Skeletal muscle tissue (tissue), 4 donors: ENCODE results near the gene LTBP4. TPM values are rescaled to one million over a fixed set of nuclear protein-coding genes. Genes with fewer than 3 reads are reported as not detected.
"Not testable (repeated sequence)": the region's sequence is repeated elsewhere in the genome, so short reads cannot be mapped to it uniquely, and the experiment has no call there.

Source experiments
- H3K27ac ChIP-seq: one replicate; pipeline ENCODE4 v1.7.0; 2013; ENCODE audit warnings: mild to moderate bottlenecking, low read depth, low read length, inconsistent platforms
- H3K27me3 ChIP-seq, 3 donors: one replicate each; pipeline ENCODE4 v1.7.0; 2013; ENCODE audit warnings: low read length in 3 of 3; ENCODE audit not compliant: control insufficient read depth in 3 of 3, insufficient read depth in 3 of 3
- H3K36me3 ChIP-seq, 3 donors: one replicate each; pipeline ENCODE4 v1.7.0; 2013; ENCODE audit warnings: low read length in 3 of 3; ENCODE audit not compliant: control insufficient read depth in 3 of 3, insufficient read depth in 3 of 3
- H3K4me1 ChIP-seq, 3 donors: one replicate each; pipeline ENCODE4 v1.7.0; 2013; ENCODE audit warnings: low read length in 3 of 3, mild to moderate bottlenecking in 3 of 3; ENCODE audit not compliant: control insufficient read depth in 3 of 3, insufficient read depth in 3 of 3
- H3K4me3 ChIP-seq, 3 donors: one replicate each; pipeline ENCODE4 v1.7.0; 2013; ENCODE audit warnings: low read length in 3 of 3
- H3K9ac ChIP-seq, 3 donors: one replicate each; pipeline ENCODE4 v1.7.0; 2013; ENCODE audit warnings: low read length in 3 of 3, mild to moderate bottlenecking in 3 of 3, moderate library complexity in 2 of 3, low read depth in 1 of 3
- H3K9me3 ChIP-seq, 3 donors: one replicate each; pipeline ENCODE4 v1.7.0; 2013; ENCODE audit warnings: low read length in 3 of 3; ENCODE audit not compliant: control insufficient read depth in 3 of 3
- total RNA-seq: library from RNA; depleted of rRNA; stranded (reverse); fragments of >200 nt; gene quantifications from one replicate; pipeline ENCODE4 v1.2.3, GENCODE V29; 2014
- donor health status: Osteomylitis.

Gene LTBP4
- total RNA-seq, 1 donor from 2014 or later: 86.6 TPM

DNA sequence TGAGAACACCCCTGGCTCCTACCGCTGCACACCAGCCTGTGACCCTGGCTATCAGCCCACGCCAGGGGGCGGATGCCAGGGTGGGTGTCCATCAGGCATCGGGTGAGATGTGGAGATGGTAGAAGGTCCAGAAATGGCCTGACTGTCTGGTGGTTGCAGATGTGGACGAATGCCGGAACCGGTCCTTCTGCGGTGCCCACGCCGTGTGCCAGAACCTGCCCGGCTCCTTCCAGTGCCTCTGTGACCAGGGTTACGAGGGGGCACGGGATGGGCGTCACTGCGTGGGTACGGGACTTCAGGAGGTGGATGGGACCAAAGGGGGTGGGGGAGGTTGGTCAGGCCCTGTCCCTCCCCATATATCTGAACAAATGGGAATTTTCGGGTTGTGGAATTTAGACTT, 15.8 kb downstream of the LTBP4 start:
- H3K4me3 ChIP-seq: no peak overlapping the region
- H3K4me1 ChIP-seq: peaks cover 0 to 8% (median 0%) of the 10 kb centered on the region in 3 donors
- no peaks in the 10 kb centered on the region for H3K9me3 ChIP-seq
- peaks cover 0 to 3% (median 0%) of the 10 kb centered on the region in 3 donors for H3K27me3 ChIP-seq
- no peak overlapping the region for H3K27ac ChIP-seq
- H3K36me3 ChIP-seq: peaks cover 0 to 16% (median 8%) of the 10 kb centered on the region in 3 donors
- H3K9ac ChIP-seq: no peak overlapping the region

DNA sequence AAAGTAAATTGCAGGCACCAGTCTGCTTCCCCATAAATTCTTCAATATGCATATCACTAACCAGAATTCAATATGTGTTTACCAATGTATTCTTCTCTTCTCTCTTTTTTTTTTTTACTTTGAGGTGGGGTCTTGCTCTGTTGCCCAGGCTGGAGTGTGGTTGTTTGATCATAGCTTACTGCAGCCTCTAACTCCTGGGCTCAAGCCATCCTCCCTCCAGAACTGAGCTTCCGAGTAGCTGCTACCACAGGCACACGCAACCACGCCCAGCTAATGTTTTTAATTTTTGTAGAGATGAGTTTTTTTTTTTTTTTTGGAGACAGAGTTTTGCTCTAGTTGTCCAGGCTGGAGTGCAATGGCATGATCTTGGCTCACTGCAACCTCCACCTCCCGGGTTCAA, 16.8 kb downstream of the LTBP4 start:
- Histone ChIP-seq H3K27ac (no peak overlapping the region), H3K4me3 (no peak overlapping the region), H3K9ac (no peak overlapping the region)

DNA sequence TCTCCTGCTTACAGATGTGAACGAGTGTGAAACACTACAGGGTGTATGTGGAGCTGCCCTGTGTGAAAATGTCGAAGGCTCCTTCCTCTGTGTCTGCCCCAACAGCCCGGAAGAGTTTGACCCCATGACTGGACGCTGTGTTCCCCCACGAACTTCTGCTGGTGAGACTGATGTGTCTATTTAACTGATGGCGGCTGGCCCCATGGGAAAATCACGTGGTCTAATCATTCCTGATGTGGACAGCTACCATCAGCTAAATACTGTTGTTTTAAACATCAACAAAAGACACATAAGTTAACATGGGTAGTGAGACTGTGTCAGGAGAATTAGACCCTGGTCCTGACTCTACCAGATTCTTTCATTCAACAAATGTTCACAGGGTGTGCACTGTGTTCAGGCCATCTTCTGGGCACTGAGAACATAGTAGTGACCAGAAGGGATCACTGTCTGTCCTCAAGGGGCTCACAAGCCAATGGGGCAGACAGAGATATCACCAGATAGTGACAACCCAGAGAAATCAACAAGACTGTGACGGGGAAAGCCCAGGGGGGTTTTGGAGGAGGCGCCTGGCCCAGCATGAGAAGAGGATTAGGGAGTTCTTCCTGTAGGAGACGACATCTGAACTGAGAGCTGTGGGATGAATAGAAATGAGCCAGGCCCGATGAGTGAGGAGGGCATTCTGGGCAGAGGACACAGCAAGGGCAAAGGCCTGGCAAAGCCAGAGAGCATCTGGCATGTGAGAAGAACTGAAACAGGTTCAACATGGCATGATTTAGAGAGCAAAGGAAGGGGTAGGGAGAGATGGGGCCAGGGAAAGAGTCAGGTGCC, 18.4 kb downstream of the LTBP4 start:
- Histone ChIP-seq H3K36me3 (peaks cover 0 to 21% (median 16%) of the 10 kb centered on the region in 3 donors), H3K9me3 (no peaks in the 10 kb centered on the region), H3K4me1 (peaks cover 0 to 6% (median 0%) of the 10 kb centered on the region in 3 donors), H3K27me3 (no peaks in the 10 kb centered on the region), H3K4me3 (peak overlapping the region in 1 of 3 donors; percentile 29), H3K9ac (peak overlapping the region in 1 of 3 donors; percentile 45), H3K27ac (peak overlapping the region; percentile 77)

More for the DNA sequence above, 16.8 kb downstream of the LTBP4 start:
- no peaks in the 10 kb centered on the region for H3K9me3 ChIP-seq
- H3K36me3 ChIP-seq: peaks cover 0 to 21% (median 8%) of the 10 kb centered on the region in 3 donors
- H3K4me1 ChIP-seq: peaks cover 0 to 8% (median 0%) of the 10 kb centered on the region in 3 donors
- H3K27me3 ChIP-seq: no peaks in the 10 kb centered on the region

DNA sequence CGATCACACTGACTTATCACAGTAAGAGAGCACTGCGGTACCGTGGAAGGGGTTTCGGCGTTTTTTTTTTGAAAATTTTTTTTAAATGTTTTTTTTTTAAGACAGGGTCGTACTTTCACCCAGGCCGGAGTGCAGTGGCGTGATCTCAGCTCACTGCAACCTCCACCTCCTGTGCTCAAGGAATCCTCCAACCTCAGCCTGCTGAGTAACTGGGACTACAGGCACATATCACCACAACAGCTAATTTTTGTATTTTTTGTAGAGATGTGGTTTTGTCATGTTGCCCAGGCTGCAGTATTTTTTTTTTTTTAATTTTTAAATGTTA, 19.0 kb downstream of the LTBP4 start:
- peak overlapping the region in 1 of 3 donors; percentile 45 for H3K9ac ChIP-seq
- no peak overlapping the region for H3K27ac ChIP-seq
- peaks cover 0 to 6% (median 0%) of the 10 kb centered on the region in 3 donors for H3K4me1 ChIP-seq
- no peaks in the 10 kb centered on the region for H3K9me3 ChIP-seq
- H3K36me3 ChIP-seq: peaks cover 0 to 21% (median 16%) of the 10 kb centered on the region in 3 donors
- H3K4me3 ChIP-seq: no peak overlapping the region
- no peaks in the 10 kb centered on the region for H3K27me3 ChIP-seq

DNA sequence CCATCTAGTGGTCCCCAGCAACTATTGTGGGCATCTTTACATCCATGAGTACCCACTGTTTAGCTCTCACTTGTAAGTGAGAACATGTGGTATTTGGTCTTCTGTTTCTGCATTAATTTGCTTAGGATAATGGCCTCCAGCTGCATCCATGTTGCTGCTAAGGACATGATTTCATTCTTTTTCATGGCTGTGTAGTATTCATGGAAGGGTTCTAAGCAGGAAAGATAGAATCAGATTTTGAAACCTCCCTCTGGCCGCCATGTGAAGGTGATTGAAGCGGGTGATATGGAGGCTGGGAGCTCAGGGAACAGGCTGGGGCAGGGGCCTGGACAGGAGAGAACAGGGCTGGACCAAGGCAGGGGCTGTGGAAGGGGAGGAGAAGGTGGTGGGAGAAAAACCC, 20.1 kb downstream of the LTBP4 start:
- Histone ChIP-seq H3K36me3 (peaks cover 0 to 26% (median 23%) of the 10 kb centered on the region in 3 donors), H3K27ac (no peak overlapping the region), H3K27me3 (no peaks in the 10 kb centered on the region)

DNA sequence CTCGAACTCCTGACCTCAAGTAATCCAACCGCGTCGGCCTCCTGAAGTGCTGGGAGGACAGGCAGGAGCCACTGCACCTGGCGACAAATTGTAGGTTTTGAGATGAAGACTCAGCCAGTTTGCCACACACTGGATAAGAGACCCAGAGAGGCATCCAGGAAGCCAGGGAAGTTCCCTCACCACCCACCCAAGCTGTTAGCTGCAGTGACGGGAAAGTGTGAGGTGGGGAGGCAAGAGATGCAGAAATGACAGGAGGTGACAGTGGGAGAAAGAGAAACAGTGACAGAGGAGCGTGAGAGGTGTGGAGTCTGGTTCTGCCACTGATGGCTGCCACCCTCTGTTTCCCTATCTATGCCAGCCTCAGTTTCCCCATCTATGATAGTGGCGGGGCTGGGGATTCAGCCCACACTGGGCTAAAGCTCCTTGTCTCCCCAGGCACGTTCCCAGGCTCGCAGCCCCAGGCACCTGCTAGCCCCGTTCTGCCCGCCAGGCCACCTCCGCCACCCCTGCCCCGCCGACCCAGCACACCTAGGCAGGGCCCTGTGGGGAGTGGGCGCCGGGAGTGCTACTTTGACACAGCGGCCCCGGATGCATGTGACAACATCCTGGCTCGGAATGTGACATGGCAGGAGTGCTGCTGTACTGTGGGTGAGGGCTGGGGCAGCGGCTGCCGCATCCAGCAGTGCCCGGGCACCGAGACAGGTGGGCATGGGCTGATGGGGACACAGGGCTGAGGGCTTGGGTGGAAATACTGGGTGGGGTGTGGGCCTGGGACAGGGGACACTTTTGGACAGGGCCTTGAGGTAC, 21.0 kb downstream of the LTBP4 start:
- Histone ChIP-seq H3K27me3 (no peaks in the 10 kb centered on the region), H3K4me3 (no peak overlapping the region), H3K27ac (no peak overlapping the region), H3K9me3 (no peaks in the 10 kb centered on the region), H3K9ac (no peak overlapping the region), H3K36me3 (peaks cover 0 to 26% (median 25%) of the 10 kb centered on the region in 3 donors), H3K4me1 (peaks cover 0 to 6% (median 0%) of the 10 kb centered on the region in 3 donors)

More for the DNA sequence above, 20.1 kb downstream of the LTBP4 start:
- Histone ChIP-seq H3K4me1 (peaks cover 0 to 6% (median 0%) of the 10 kb centered on the region in 3 donors), H3K9ac (no peak overlapping the region), H3K9me3 (no peaks in the 10 kb centered on the region), H3K4me3 (no peak overlapping the region)

DNA sequence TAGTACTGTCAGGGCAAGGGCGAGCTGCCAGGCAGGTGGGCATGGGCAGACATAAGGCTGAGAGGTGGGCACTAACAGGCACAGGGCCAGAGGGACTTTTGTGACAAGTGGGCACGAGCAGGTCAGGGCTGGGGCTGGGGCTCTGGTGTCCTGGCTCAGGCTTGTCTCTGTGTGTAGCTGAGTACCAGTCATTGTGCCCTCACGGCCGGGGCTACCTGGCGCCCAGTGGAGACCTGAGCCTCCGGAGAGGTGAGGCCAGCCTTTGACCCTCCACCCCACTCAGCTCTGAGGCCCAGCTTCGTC, 21.6 kb downstream of the LTBP4 start:
- peaks cover 0 to 29% (median 25%) of the 10 kb centered on the region in 3 donors for H3K36me3 ChIP-seq
- H3K4me3 ChIP-seq: no peak overlapping the region
- no peaks in the 10 kb centered on the region for H3K9me3 ChIP-seq
- no peak overlapping the region for H3K27ac ChIP-seq
- peaks cover 0 to 6% (median 0%) of the 10 kb centered on the region in 3 donors for H3K4me1 ChIP-seq
- no peaks in the 10 kb centered on the region for H3K27me3 ChIP-seq
- no peak overlapping the region for H3K9ac ChIP-seq

DNA sequence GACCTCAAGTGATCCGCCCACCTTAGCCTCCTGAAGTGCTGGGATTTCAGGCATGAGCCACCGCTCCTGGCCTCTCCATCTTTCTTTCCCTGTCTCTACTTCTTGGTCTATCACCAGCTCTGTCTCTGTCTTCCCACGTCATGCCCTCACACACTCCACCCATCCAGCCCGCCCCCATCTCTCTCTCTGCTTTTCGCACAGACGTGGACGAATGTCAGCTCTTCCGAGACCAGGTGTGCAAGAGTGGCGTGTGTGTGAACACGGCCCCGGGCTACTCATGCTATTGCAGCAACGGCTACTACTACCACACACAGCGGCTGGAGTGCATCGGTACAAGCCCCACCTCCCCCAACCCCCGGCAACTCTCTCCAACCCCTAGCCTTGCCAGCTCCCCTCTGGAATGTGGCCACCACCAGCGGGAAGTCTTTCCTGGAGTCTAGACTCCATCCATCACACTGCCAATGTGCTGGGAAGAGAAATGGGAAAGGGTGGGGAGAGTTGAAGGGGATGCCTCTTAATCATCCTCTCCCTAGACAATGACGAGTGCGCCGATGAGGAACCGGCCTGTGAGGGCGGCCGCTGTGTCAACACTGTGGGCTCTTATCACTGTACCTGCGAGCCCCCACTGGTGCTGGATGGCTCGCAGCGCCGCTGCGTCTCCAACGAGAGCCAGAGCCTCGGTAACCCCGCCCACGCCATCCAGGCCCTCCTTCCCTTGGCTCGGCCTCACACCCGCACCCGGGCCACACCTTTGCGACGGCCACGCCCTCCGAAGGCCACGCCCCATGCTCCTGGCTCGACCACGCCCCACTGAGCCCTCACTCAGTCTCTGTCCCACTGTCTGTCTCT, 22.5 kb downstream of the LTBP4 start:
- Histone ChIP-seq H3K4me3 (no peak overlapping the region), H3K27ac (no peak overlapping the region), H3K9me3 (no peaks in the 10 kb centered on the region), H3K27me3 (no peaks in the 10 kb centered on the region), H3K36me3 (peaks cover 0 to 29% (median 25%) of the 10 kb centered on the region in 3 donors), H3K9ac (peak overlapping the region in 1 of 3 donors; percentile 8), H3K4me1 (peaks cover 0 to 6% (median 0%) of the 10 kb centered on the region in 3 donors)

DNA sequence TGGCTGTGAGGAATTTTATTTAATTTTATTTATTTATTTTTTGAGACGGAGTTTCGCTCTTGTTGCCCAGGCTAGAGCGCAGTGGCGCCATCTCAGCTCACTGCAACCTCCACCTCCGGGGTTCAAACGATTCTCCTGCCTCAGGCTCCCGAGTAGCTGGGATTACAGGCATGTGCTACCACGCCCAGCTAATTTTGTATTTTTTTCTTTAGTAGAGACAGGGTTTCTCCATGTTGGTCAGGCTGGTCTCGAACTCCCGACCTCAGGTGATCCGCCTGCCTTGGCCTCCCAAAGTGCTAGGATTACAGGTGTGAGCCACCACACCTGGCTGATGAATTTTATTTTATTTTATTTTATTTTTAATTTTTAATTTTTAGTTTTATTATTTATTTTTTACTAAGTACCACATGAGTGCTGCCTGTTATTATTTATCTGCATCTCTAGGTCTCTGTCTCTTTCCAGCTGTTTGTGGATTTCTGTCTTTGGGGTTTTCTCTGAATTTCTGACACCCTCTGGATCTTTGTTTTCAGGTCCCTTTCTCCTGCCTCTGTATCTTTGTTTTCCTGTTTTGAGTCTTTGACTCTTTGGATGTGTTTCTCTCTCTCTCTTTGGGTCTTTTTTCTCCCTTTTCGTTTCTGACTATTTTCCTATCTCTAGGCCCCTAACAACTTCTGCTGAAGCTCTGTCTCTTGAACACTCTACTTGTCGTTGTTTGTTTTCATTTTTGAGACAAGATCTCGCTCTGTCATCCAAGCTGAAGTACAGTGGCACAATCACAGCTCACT, 23.4 kb downstream of the LTBP4 start:
- not testable (repeated sequence) for H3K4me1 ChIP-seq, H3K27ac ChIP-seq, H3K27me3 ChIP-seq, H3K9me3 ChIP-seq, H3K4me3 ChIP-seq, H3K9ac ChIP-seq
- H3K36me3 ChIP-seq: peaks cover 0 to 26% (median 20%) of the 10 kb centered on the region in 3 donors
